Muscle layer of colon (tissue), 2 donors: Measurements from ENCODE around the gene PTGDS.

Experiments used
- H3K27ac ChIP-seq: one replicate; pipeline ENCODE4 v1.7.0; 2013; ENCODE audit warnings: low read depth, mild to moderate bottlenecking, low read length, moderate library complexity
- H3K27me3 ChIP-seq, 2 donors: one replicate each; pipeline ENCODE4 v1.7.0; 2013; ENCODE audit warnings: low read length in 2 of 2, mild to moderate bottlenecking in 2 of 2; ENCODE audit not compliant: insufficient read depth in 2 of 2, control insufficient read depth in 1 of 2
- H3K36me3 ChIP-seq: one replicate; pipeline ENCODE4 v1.7.0; 2013; ENCODE audit warnings: mild to moderate bottlenecking, low read length; ENCODE audit not compliant: insufficient read depth
- H3K4me1 ChIP-seq: one replicate; pipeline ENCODE4 v1.7.0; 2013; ENCODE audit warnings: mild to moderate bottlenecking, low read length; ENCODE audit not compliant: insufficient read depth
- H3K4me3 ChIP-seq, 2 donors: one replicate each; pipeline ENCODE4 v1.7.0; 2013; ENCODE audit warnings: low read length in 2 of 2, low read depth in 1 of 2, mild to moderate bottlenecking in 1 of 2, moderate library complexity in 1 of 2
- H3K9ac ChIP-seq: one replicate; pipeline ENCODE4 v1.7.0; 2013; ENCODE audit warnings: low read length
- H3K9me3 ChIP-seq: one replicate; pipeline ENCODE4 v1.7.0; 2013; ENCODE audit warnings: mild to moderate bottlenecking, low read length
- donor health status: abdominal sarcoma.
- donor health status: Adenocarcinoma of cecum.

The PTGDS gene

DNA sequence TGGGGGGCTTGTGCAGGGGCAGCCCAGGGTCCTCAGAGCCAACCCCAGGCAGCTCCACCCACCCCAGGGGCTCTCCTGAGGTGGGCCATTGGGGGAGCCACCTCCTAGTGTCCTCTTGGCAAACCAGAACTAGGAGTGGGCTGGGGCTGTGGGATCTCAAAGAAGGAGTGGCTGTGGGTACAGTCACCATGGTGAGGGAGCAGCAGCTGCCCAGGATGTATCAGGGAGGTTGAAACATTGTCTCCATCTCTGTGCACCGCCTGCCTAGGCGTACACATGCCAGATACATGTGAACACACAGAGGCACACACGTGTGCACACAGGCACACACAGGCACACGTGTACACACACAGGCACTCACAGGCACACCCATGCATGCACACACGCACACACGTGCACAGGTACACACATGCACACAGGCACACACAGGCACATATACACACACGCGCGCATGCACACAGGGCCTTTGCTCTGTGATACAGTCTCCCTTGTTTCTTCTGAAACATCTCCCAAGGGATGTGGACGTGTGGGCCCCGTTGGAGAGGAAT is 14.5 kb upstream of the PTGDS start:
- no peaks in the 10 kb centered on the region for H3K36me3 ChIP-seq
- no peak overlapping the region for H3K9ac ChIP-seq
- no peak overlapping the region for H3K4me3 ChIP-seq
- H3K9me3 ChIP-seq = no peaks in the 10 kb centered on the region
- H3K27ac ChIP-seq = no peak overlapping the region
- no peaks in the 10 kb centered on the region for H3K4me1 ChIP-seq
- H3K27me3 ChIP-seq = no peaks in the 10 kb centered on the region

DNA sequence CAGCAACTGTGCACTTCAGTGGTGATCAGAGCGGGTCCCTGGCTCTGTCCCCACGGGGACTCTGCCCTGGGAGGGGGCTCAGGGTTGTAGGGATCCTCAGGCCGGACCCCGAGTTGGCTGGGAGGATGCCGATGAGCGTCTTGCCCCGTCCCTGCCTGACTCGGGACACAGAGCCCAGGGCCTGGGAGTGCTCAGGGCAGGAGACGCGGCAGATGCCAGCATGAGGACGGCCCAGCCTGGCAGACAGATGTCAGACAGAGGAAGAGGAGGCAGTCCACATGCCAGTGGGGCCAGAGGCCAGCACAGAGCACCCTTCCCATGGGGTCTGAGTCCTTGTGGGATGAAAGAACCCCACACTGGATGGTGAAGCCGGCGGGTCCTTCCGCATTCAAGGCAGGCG is 14.0 kb upstream of the PTGDS start:
- Histone ChIP-seq H3K9me3 (no peaks in the 10 kb centered on the region), H3K27me3 (no peaks in the 10 kb centered on the region), H3K4me1 (no peaks in the 10 kb centered on the region), H3K4me3 (no peak overlapping the region), H3K27ac (no peak overlapping the region), H3K36me3 (no peaks in the 10 kb centered on the region), H3K9ac (no peak overlapping the region)

DNA sequence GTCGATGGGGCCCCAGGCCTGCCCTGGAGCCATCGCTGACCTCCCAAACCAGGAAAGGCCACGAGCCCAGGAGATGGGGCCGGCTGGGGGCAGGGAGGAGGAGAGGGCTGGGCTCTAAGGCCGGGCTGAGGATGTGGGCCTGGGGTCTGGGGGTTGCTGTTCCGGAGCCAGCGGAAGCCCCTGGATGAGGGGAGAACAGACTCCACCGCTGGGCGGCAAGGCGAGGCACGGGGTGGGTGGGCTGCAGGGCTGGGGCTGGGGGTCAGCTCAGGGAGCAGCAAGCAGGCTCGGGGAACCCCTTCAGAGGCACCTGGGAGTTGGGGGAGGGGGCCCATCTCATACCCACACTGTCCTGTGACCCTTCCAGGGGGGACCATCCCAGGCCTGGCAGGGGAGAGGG is 13.6 kb upstream of the PTGDS start:
- Histone ChIP-seq H3K27ac (no peak overlapping the region), H3K9me3 (no peaks in the 10 kb centered on the region), H3K9ac (no peak overlapping the region), H3K4me3 (no peak overlapping the region), H3K27me3 (no peaks in the 10 kb centered on the region), H3K36me3 (no peaks in the 10 kb centered on the region), H3K4me1 (no peaks in the 10 kb centered on the region)

DNA sequence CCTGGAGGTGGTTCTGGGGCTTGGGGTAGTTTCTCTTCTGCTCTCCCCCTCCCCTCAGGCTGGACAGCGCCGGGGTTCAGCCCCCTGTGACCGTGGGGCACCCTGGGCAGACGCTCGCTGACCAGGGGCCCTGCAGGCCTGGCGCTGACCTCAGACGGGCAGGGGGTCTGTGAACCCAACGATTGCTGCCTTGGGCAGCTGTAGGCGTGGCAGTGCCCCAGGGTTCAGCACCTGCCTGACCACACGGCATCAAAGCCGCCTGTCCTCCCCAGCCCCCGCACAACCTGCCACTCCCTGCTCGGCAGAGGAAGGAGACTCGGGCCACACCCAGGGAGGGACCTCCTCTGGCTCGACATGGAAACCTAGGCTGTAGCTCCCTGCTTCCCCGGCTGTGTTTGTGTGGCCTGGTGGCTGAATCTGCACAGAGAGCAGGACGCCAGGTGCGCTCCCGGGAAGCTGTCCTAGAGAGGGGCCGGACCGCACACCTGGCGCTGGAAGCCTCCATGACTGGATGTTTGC is 13.1 kb upstream of the PTGDS start:
- no peaks in the 10 kb centered on the region for H3K4me1 ChIP-seq
- no peaks in the 10 kb centered on the region for H3K36me3 ChIP-seq
- no peaks in the 10 kb centered on the region for H3K9me3 ChIP-seq
- H3K27ac ChIP-seq = no peak overlapping the region
- no peak overlapping the region for H3K4me3 ChIP-seq
- H3K27me3 ChIP-seq = peaks cover 0 to 3% of the 10 kb centered on the region in 2 donors
- H3K9ac ChIP-seq = no peak overlapping the region

DNA sequence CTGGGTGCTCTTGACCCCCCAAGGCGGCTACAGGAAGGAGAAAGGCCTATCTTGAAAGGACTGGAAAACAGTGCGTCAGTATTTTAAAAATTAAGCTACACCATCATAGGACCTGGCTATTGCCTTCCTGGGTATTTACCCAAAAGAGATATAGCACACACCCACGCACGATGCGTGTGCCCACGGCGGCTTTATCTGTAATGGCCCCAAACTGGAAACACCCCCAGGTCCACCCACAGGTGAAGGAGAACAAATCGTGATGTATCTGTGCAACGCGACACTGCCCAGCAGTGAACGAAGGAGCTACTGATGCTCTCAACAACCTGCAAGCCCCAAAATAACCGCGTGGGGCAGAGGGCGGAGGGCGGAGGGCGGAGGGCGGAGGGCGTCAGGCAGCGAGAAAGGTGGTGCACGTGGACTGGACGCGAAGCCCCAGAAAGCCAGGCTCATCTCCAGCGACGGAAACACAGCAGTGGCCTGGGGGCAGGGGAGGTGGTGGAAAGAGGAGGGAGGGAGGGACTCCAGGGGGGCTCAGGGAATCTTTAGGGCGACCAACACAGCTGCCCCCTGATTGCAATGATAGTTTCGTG is 12.4 kb upstream of the PTGDS start:
- Histone ChIP-seq H3K27ac (no peak overlapping the region), H3K36me3 (no peaks in the 10 kb centered on the region), H3K4me3 (no peak overlapping the region), H3K9ac (no peak overlapping the region), H3K9me3 (no peaks in the 10 kb centered on the region), H3K4me1 (no peaks in the 10 kb centered on the region), H3K27me3 (peaks cover 0 to 7% of the 10 kb centered on the region in 2 donors)

DNA sequence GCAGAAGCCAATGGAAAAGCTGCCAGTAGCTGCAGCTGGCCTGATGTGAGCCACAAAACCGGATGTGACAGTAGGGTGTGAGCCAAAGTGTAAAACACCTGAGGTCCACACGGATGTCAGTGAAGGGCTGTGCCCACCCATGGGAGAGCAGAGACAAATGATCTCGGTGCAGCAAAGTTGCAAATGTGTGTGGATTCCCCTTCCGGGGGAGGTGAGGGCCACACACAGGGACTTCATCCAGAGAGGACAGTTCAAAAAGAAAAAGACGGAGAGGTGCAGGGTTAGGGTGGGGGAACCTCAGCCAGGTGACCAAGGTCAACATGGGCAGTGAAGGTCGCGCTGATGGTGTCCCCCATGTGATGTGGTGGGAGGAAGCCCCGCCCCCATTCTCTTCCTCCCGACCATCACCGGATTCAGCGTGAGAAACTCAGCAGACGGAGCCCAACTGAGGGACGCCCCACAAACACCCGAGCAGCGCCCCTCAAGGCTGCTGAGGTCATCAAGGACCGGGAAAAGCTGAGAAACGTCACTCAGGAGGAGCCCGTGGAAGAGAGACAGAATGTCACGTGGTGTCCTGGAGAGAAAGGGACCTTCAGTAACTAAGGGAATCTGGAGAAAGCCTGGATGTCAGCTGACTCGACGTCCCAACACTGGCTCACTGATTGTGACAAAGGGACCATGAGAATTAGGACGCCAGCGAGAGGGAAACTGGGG is 11.4 kb upstream of the PTGDS start:
- H3K4me1 ChIP-seq = no peaks in the 10 kb centered on the region
- H3K27me3 ChIP-seq = peaks cover 0 to 11% of the 10 kb centered on the region in 2 donors
- no peak overlapping the region for H3K27ac ChIP-seq
- H3K9ac ChIP-seq = no peak overlapping the region
- H3K9me3 ChIP-seq = no peaks in the 10 kb centered on the region
- H3K36me3 ChIP-seq = no peaks in the 10 kb centered on the region
- H3K4me3 ChIP-seq = no peak overlapping the region

DNA sequence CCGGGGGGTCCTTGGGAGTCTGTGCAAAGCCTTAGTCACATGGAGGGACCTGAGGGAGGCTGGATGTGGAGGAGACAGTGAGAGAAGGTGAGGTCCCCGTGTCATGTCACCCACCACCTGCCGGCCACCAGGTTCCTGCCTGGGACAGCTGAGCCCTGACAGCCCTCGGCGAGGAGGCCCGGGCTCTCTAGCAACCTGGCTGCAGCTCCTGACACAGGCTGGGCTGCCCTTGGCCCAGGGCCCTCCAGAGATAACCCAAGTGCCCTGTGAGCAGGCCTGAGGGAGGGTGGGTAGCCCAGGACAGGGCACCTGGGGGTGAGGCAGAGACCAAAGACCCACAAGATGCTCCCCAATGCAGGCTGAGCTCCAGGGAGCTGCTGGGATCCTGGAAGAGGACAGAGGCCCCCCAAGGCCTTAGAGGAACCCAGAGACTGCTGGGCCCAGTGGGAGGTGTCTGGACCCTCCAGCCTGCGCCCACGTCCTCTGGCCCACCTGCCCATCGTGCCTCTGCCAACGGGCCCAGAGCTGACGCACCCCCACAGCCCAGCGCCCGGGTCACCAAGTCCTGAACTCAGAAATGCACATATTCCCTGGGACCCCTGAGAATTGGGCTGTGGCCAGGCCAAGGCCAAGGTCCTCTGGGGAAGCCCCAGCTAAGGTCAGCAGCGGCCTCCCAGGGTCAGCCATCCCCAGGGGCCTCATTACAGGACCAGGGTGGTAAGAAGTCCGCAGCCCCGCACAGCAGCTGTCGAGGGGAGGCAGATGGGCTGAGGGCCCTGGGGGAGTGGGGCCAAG is 8.8 kb upstream of the PTGDS start:
- H3K36me3 ChIP-seq = no peaks in the 10 kb centered on the region
- no peak overlapping the region for H3K4me3 ChIP-seq
- no peak overlapping the region for H3K27ac ChIP-seq
- H3K27me3 ChIP-seq = peaks cover 0 to 11% of the 10 kb centered on the region in 2 donors
- H3K4me1 ChIP-seq = no peaks in the 10 kb centered on the region
- H3K9me3 ChIP-seq = no peaks in the 10 kb centered on the region
- H3K9ac ChIP-seq = no peak overlapping the region

DNA sequence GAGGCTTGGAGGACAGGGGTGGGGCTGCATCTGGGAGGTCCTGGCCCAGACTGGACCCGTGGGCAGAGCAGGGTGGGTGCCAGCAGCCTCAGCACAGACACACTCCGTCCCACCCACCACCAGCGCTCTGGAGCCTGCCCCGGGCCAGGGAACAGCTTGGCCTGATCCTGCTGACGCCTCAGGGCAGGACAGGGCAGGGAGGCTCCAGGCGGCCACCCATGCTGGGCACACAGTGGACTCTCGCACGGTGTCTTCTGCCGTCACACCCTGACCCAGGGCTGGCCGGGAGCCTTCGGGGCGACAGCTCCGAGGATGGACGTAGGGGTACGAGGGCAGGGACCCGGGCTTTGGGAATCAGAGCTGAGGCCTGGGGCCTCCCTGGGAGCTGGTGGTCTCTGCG is 8.2 kb upstream of the PTGDS start:
- Histone ChIP-seq H3K27me3 (peaks cover 0 to 11% of the 10 kb centered on the region in 2 donors), H3K36me3 (no peaks in the 10 kb centered on the region), H3K4me3 (no peak overlapping the region), H3K27ac (no peak overlapping the region), H3K9ac (no peak overlapping the region), H3K4me1 (no peaks in the 10 kb centered on the region), H3K9me3 (no peaks in the 10 kb centered on the region)

DNA sequence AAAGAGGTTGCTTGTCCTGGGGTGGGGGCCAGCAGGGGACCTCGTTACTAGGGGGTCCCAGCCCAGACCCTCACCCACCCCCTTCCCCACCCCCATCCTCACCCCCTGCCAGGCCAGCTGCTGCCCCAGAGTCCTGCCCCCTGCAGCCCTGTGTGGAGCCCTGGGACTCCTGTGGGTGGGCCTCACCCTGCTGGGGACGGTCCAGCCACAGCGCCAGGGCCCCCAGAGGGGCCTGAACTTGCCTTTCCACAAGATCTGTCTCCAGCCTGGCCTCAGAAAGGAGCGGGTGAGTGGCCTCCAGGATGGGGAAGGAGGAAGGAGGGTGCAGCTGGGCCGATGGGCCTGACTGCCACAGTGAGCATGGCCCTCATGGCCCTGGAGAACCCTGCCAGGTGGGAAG is 7.5 kb upstream of the PTGDS start:
- Histone ChIP-seq H3K27ac (no peak overlapping the region), H3K27me3 (peaks cover 0 to 11% of the 10 kb centered on the region in 2 donors), H3K4me1 (no peaks in the 10 kb centered on the region), H3K36me3 (no peaks in the 10 kb centered on the region), H3K9ac (no peak overlapping the region), H3K9me3 (no peaks in the 10 kb centered on the region), H3K4me3 (no peak overlapping the region)

DNA sequence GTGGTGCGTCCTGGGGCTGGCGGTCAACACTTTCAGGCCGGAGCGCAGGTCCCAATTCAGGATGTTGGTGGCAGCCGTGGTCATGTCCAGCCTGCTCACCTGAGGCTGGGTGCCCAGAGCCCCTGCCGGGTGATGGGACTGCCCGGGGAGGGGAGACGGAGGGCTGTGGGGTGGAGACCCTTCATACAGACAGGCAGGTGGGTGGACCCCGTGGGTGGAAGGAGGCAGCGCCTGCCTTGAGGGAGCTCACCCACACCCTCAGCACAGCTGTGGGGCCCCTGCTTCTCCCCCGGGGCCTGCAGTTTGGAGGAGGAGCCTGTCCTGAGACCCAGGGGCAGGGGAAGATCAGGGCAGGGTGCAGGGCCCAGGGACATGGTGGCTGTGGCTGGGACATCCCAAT is 6.9 kb upstream of the PTGDS start:
- H3K27me3 ChIP-seq = peaks cover 0 to 11% of the 10 kb centered on the region in 2 donors
- H3K9me3 ChIP-seq = no peaks in the 10 kb centered on the region
- no peak overlapping the region for H3K27ac ChIP-seq
- H3K4me3 ChIP-seq = no peak overlapping the region
- no peaks in the 10 kb centered on the region for H3K36me3 ChIP-seq
- H3K9ac ChIP-seq = no peak overlapping the region
- no peaks in the 10 kb centered on the region for H3K4me1 ChIP-seq

DNA sequence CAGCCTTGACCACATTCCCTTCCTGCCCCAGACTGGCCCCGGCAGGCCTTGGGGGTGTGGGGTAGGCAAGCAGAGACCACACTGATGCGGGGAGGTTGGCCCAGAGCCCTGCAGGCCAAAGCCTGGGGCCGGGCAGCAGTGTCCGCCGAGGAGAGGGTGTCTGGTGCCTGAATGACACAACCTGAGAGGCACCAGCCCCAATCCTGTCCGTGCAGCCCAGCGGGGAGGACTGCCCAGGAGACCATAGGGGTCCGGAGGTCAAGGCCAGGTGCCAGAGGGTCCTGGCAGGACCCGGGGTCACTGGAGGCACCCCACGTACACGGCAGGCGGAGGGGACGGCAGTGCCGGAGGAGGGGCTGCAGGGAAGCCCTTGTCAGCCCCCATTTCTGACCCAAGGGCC is 5.6 kb upstream of the PTGDS start:
- H3K4me1 ChIP-seq = no peaks in the 10 kb centered on the region
- no peak overlapping the region for H3K4me3 ChIP-seq
- H3K9ac ChIP-seq = no peak overlapping the region
- no peaks in the 10 kb centered on the region for H3K36me3 ChIP-seq
- peaks cover 0 to 11% of the 10 kb centered on the region in 2 donors for H3K27me3 ChIP-seq
- no peak overlapping the region for H3K27ac ChIP-seq
- H3K9me3 ChIP-seq = no peaks in the 10 kb centered on the region
